ENCODE data around the gene MRPL47. TPM values are rescaled to one million over a fixed set of nuclear protein-coding genes. Genes with fewer than 3 reads are reported as not detected.

The MRPL47 gene
- total and polyA plus RNA-seq, 9 of the 15 experiments (the other 6 are each of a cell fraction or from before 2014, with no cell fraction given) = 101 to 437 (median 141) TPM

GRCh38 chr3:179652447-179653095, 48.1 kb upstream of the MRPL47 start, which contains the start of gene USP13 (continued):
- no peak for TF ChIP-seq MGA (IDR thresholded peaks at IDR 0.05)
- peak; percentile 10; the same call in 1 of the 2 replicates for TF ChIP-seq CXXC5 (CRISPR knock-in tag; IDR thresholded peaks at IDR 0.05)
- peak in 1 of 2 experiments; percentile 59 for TF ChIP-seq E2F6 (IDR thresholded peaks at IDR 0.05; ENCODE audit: borderline replicate concordance in 1 of 2, extremely low read depth in 1 of 2, insufficient read depth in 1 of 2, insufficient read length in 1 of 2, low read depth in 1 of 2, low read length in 1 of 2, poor library complexity in 1 of 2, severe bottlenecking in 1 of 2)
- no peak for TF ChIP-seq ZBTB17 (CRISPR knock-in tag; IDR thresholded peaks at IDR 0.05)
- TF ChIP-seq NFIC (IDR thresholded peaks at IDR 0.05) = no peak
- TF ChIP-seq ZBTB7A (IDR thresholded peaks at IDR 0.05; ENCODE audit: borderline replicate concordance, control insufficient read depth, low read depth, low read length) = peak; percentile 82; the same call in 1 of the 2 replicates
- no peak for TF ChIP-seq MYBL2 (IDR thresholded peaks at IDR 0.05; ENCODE audit: low read depth)
- no peak for TF ChIP-seq MYBL2 (CRISPR knock-in tag; IDR thresholded peaks at IDR 0.05; ENCODE audit: borderline replicate concordance)
- no peak for TF ChIP-seq U2AF1 (optimal IDR thresholded peaks at IDR 0.05; ENCODE audit: low read depth, low read length)
- no peak for TF ChIP-seq IFI16 (CRISPR knock-in tag; IDR thresholded peaks at IDR 0.05)
- TF ChIP-seq HINFP (tag; conservative IDR thresholded peaks at IDR 0.05; ENCODE audit: low read depth) = no peak
- TF ChIP-seq ZNF431 (CRISPR knock-in tag; IDR thresholded peaks at IDR 0.05) = no peak
